GM10266 (cell line): Measurements from ENCODE around the gene GLRA2.
A peak's percentile ranks its signal among the peaks of the same experiment; 100 is the strongest.

Experiments used
- DNase-seq: peaks from one replicate; pipeline ENCODE4 v3.0.0; 2012; ENCODE audit errors: extremely low spot score
- TF ChIP-seq, protein P1 (sequence below): IDR thresholded peaks from 2 replicates; pipeline ENCODE4 v1.5.1; 2012; ENCODE audit warnings: mild to moderate bottlenecking, low read depth; ENCODE audit not compliant: control insufficient read depth, insufficient read depth; ENCODE audit errors: missing control alignments

GLRA2 gene

DNA sequence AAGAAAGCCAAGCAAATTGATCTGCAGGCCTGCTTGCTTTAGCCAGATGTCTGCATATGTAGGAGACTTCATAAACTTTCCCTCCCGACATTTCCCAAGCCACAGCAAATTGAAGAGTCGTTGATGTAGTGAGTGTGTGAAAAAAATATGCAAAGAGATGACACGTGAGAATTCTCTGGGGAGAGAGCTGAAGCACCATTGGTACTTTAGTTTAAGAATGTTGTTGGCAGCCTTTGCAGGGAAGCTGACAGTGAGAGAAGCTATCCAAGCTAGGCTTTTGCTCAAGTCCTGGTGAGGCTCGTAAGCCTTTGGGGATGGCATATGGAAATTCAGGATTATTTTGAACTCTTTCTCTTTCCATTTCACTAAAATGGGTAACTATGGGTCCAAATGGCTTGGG lies 87.5 kb downstream of the GLRA2 start:
- DNase-seq = no peak
- TF ChIP-seq, protein P1, sequence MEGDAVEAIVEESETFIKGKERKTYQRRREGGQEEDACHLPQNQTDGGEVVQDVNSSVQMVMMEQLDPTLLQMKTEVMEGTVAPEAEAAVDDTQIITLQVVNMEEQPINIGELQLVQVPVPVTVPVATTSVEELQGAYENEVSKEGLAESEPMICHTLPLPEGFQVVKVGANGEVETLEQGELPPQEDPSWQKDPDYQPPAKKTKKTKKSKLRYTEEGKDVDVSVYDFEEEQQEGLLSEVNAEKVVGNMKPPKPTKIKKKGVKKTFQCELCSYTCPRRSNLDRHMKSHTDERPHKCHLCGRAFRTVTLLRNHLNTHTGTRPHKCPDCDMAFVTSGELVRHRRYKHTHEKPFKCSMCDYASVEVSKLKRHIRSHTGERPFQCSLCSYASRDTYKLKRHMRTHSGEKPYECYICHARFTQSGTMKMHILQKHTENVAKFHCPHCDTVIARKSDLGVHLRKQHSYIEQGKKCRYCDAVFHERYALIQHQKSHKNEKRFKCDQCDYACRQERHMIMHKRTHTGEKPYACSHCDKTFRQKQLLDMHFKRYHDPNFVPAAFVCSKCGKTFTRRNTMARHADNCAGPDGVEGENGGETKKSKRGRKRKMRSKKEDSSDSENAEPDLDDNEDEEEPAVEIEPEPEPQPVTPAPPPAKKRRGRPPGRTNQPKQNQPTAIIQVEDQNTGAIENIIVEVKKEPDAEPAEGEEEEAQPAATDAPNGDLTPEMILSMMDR = no peak

DNA sequence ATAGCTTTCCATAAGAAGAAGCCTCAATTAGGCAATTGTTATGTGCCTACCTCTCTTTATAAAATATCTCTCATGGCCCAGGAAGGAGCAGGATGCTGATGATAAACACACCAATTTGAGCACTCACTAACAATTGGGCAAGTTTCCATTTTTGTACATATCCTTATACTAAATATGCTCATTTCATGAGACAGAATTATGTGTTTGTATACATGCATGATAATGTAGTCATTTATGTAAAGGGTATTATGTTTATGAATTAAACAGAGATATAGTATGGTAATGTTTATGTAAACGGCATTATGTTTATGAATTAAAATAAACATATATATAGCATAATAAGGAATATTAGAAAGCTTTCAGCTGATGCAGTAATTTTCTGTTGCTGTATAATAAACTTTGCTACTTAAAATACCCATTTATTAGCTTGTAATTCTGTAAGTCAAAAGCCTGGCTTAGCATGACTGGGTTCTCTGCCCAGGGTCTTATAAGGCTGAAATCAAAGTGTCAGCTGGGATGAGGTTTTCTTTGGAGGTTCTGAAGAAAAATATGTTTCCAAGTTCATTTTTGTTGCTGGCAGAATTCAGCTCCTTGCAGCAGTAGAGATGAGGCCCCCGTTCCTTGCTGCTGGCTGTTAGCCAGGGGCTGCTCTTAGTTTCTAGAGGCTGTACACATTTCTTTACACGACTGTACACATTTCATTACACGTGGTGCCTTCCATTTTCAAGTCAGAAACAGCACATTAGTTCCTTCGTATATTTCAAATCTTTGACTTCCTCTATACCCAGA lies 89.0 kb downstream of the GLRA2 start:
- no peak for DNase-seq
- TF ChIP-seq, protein P1 = no peak

DNA sequence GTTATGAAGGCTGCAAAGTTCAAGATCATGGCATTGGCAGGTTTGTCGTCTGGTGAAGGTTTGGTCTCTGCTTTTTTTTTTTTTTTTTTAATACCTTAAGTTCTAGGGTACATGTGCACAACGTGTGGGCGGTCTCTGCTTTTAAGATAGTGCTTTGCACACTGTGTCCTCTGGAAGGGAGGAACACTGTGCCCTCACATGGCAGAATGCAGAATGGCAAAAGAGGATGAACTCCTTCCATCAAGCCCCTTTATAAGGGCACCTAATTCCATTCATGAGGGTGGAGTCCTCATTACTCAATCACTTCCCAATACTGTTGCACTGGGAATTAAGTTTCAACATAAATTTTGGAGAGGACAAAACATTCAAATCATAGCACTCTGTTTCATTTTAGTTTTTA lies 101.4 kb downstream of the GLRA2 start:
- TF ChIP-seq, protein P1 = no peak
- no peak for DNase-seq

DNA sequence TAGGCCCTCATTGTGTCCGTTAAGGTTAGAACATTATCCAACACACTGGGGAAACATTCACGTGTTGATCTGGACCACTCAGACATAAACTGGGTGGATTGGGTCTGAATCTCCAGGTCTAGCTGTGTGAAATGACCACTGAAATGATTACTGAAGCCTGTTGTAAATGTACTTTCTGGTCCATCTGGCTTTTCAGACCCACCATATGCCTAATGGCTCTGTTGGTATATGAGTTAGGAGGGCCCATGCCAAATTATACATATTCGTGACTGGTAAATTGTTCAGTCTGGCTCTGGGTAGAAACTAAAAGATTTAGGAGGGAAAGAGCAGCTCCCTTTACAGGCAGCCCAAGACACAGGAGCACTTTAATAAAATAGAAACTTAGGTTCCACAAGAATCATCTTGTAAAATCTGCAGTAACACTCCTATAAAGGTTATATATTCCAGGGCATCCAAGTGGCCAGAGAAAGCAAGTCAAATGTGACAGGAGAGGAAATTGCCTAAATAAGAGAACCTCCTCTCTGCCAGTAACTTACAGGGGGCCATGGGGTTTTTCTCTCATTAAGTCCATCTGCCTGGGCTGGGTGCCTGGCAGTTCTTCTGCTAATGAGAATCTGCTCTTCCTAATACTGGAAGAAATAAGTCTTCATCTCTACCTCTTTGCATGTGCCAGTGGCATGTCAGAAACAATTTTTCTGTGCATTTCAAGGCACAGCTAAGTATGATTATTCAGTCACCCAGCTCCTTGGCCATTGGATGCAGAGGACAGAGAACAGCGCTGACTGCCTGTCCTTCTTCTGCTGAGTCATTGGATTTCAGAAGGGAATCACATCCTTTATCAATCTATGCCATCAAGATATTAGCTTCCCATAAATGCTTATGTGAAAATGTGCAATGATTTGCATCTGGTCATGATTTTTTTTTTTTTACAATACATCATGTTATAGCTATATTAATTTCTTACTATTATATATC lies 112.6 kb downstream of the GLRA2 start:
- no peak for DNase-seq
- TF ChIP-seq, protein P1 = no peak

DNA sequence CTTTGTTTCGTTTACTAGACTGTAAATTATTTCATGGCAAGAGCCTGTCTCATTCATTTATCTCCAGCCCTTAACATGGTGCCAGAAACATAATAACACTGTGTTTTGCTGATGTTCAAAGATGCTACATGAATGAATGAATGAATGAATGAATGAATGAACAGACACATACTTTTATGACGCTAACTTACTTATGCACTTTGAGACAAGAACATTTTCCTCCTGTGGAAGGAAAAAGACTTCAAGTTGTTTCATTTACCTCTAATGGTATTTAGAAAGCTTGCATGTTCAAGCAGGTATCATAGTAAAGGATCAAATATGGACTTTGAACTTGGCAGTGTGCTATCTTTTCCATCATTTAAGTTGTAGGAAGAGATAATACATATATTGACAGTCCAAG lies 131.6 kb downstream of the GLRA2 start:
- no peak for DNase-seq
- TF ChIP-seq, protein P1 = no peak

DNA sequence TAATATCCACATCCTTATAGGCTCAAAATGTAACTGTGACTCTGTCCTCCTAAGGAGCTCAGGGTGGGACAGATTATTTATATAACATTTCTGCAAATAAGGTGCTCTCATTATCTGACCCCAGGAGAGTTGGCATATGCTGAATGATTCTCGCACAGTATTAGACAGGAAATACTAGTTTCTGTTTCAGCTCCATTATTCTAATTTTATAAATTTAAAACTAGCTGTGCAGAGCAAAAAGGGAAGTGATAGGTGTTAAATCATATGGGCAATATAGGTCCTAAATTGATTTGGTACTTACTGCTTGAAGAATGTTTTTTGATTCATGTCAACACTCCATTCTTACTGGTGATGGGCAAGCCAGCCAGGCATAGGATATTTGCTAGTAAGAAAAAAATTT lies 141.5 kb downstream of the GLRA2 start:
- DNase-seq = peak; percentile 3
- TF ChIP-seq, protein P1 = no peak

DNA sequence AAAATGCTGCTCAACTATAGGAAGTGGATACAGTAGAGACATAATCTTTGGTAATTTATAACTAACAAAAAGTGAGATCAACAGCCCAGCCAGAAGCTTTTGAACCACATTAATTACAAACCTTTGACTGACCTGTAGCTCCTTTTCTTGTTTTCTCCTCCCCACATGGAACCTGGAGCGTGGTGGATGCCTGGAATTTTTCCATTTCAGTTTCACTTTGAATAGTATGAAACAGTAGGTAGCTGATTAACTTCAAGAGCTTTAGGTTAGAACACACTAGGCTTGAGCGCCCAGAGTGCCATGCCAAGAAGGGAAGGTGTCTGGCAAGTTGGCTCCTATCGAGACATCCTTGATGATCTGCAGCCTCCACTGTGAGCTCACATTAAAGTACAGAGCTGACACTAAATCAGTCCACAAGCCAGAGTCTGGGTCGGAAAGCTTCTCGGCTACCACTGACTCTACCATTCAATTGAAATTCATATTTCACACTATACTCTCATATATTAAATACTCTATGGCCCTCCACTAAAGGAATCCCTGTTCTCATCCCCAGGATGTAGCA lies 143.4 kb downstream of the GLRA2 start:
- no peak for DNase-seq
- TF ChIP-seq, protein P1 = no peak
